ENCODE measurements around the gene MTMR3.

The MTMR3 gene

DNA sequence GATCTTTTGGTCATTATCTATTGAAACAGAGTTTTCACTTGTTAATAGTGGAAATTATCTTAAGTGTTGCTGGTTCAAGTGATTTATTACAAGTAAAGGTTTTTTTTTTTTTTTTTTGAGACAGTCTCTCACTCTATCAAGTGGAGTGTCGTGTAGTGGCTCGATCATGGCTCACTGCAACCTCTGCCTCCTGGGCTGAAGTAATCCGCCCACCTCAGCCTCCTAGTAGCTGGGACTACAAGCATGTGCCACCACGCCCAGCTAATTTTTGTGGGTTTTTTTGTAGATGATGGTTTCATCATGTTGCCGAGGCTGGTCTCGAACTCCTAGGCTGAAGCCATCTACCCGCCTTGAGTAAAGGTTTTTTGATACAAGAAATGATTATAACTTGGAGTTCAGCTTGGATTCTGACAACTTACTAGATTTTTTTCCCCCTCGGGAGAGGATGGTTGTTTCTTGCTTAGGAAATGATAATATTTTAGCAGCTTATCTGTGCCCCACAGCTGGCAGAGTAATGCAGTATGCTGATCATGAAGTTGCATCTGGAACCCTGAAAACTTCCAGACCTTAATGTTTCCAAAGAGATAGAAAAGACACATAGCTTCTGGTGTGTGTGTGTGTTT lies 68.9 kb downstream of the MTMR3 start:
- no peak; the same call in 1 of the 2 replicates for TF ChIP-seq GATA3 (IDR thresholded peaks at IDR 0.05; ENCODE audit: low read depth, low read length)

DNA sequence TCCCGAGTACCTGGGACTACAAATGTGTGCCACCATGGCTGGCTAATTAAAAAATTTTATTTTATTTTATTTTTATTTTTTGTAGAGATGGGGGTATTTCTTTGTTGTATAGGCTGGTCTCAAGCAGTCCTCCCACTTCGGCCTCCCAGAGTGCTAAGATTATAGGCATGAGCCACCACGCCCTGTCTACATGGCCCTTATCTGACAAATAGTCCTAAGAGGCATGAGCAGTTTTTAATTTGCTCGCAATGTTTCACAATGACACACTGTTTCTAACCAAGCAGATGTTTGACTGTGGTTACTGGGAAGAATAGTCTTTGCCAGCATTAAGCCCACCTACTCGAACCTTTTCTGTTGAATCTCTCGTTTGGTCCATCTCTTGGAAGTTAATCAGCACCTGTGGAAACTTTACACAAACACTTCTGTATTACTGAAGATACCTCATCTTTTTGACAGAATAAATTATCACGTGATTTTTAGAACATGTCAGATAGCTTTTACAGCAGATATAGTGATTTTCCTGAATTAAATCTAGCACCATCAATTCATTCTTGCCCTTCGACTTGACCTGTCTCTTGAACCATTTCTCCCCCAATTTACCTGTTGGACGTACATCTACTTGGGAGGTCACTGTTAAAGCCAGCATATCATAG lies 71.4 kb downstream of the MTMR3 start:
- TF ChIP-seq GATA2 (IDR thresholded peaks at IDR 0.05; ENCODE audit: low read depth, low read length) (no peak), GATA3 (IDR thresholded peaks at IDR 0.05; ENCODE audit: low read depth, low read length) (no peak)

GRCh38 chr22:29956680-29957079 lies 73.7 kb downstream of the MTMR3 start:
- TF ChIP-seq GATA2 (IDR thresholded peaks at IDR 0.05; ENCODE audit: low read depth, low read length) = no peak
- no peak for TF ChIP-seq GATA3 (IDR thresholded peaks at IDR 0.05; ENCODE audit: low read depth, low read length)

DNA sequence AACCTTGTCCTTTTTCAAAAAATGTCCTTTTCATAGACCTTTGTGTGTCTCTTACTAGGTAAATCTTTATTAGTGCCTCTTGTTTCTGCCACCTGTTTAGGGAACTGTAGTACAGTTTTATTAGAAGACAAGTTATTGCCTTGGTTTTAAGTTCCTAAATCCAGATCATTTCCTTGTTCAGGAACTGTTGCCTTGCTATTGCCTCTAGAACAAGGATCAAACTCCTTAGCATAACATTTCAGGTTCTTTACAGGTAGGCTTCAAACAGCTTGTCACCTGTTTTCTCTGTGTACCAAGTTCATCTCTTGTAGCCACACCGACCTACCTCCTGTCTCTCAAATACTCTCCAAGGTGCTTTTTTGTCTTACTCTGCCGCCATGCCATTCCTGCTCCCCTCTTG lies 75.2 kb downstream of the MTMR3 start:
- TF ChIP-seq GATA3 (IDR thresholded peaks at IDR 0.05; ENCODE audit: low read depth, low read length) = no peak
- TF ChIP-seq GATA2 (IDR thresholded peaks at IDR 0.05; ENCODE audit: low read depth, low read length) = no peak

GRCh38 chr22:29964776-29965175 lies 81.8 kb downstream of the MTMR3 start:
- TF ChIP-seq GATA3 (IDR thresholded peaks at IDR 0.05; ENCODE audit: low read depth, low read length) (no peak), GATA2 (IDR thresholded peaks at IDR 0.05; ENCODE audit: low read depth, low read length) (no peak)

- TF ChIP-seq GATA3 (IDR thresholded peaks at IDR 0.05; ENCODE audit: low read depth, low read length) = no peak
- TF ChIP-seq GATA2 (IDR thresholded peaks at IDR 0.05; ENCODE audit: low read depth, low read length) = no peak
Measured at GRCh38 chr22:29967461-29967860, 84.5 kb downstream of the MTMR3 start.

GRCh38 chr22:29971607-29972006 lies 88.6 kb downstream of the MTMR3 start:
- TF ChIP-seq GATA2 (IDR thresholded peaks at IDR 0.05; ENCODE audit: low read depth, low read length) (no peak), GATA3 (IDR thresholded peaks at IDR 0.05; ENCODE audit: low read depth, low read length) (no peak)

DNA sequence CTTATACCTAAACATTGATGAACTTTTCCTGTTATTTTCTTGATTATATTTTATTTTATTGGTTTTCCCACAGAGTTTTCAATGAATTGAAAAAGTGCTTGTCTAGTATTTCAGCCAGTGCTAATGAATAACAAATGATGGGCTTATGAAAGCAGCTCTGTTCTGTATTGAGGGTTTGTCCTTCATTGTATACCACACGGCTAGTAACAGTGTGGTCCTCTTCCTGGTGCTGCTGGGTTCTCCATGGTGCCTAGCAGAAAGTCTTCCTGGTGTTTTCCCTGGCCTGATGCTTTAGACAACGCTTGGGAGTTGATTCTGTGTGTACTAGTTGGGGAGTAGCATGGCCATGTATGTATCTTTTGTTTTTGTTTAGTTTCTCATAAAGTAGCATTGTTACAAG lies 89.1 kb downstream of the MTMR3 start:
- no peak for TF ChIP-seq GATA2 (IDR thresholded peaks at IDR 0.05; ENCODE audit: low read depth, low read length)
- TF ChIP-seq GATA3 (IDR thresholded peaks at IDR 0.05; ENCODE audit: low read depth, low read length) = no peak

GRCh38 chr22:29973269-29973668 lies 90.3 kb downstream of the MTMR3 start:
- TF ChIP-seq GATA2 (IDR thresholded peaks at IDR 0.05; ENCODE audit: low read depth, low read length) = no peak
- TF ChIP-seq GATA3 (IDR thresholded peaks at IDR 0.05; ENCODE audit: low read depth, low read length) = no peak

GRCh38 chr22:29975494-29975893 lies 92.5 kb downstream of the MTMR3 start:
- TF ChIP-seq GATA3 (IDR thresholded peaks at IDR 0.05; ENCODE audit: low read depth, low read length) (no peak), GATA2 (IDR thresholded peaks at IDR 0.05; ENCODE audit: low read depth, low read length) (no peak)

DNA sequence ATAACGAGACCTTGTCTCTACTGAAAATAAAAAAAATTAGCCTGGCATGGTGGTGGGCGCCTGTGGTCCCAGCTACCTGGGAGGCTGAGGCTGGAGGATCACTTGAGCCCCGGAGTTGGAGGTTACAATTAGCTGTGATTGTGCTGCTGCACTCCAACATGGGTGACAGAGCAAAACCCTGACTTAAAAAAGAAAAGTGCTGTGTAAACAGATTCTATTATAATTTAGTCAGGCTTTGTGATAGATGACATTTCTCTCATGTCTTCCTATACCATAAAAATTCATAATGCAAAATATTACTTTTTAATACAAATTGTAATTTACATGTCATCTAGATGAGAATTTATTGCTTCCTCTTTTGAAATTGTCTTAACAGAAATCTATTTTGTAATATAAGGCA lies 94.1 kb downstream of the MTMR3 start:
- TF ChIP-seq GATA2 (IDR thresholded peaks at IDR 0.05; ENCODE audit: low read depth, low read length) = no peak
- TF ChIP-seq GATA3 (IDR thresholded peaks at IDR 0.05; ENCODE audit: low read depth, low read length) = no peak

GRCh38 chr22:29979777-29980321 lies 96.9 kb downstream of the MTMR3 start:
- TF ChIP-seq GATA2 (IDR thresholded peaks at IDR 0.05; ENCODE audit: low read depth, low read length) = no peak
- no peak for TF ChIP-seq GATA3 (IDR thresholded peaks at IDR 0.05; ENCODE audit: low read depth, low read length)

DNA sequence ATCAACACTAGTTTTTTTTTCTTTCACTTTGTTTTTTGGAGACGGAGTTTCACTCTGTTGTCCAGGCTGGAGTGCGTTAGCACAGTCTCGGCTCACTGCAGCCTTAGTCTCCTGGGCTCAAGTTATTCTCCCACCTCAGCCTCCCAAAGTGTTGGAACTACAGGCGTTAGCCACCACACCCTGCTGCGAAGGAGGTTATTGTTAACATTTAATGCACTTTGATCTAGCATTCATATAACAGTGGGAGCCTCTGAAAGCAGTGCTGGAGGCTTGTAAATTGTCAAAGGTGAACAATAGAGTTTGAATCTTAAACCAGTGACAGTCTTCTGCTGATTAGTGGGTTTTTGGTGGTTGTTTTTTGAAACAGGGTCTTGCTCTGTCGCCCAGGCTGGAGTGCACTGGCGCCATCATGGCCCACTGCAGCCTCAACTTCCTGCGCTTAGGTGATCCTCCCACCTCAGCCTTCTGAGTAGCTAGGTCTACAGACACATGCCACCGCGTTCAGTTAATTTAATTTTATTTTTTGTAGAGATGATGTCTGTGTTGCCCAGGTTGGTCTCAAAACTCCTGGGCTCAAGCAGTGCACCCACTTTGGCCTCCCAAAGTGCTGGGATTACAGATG lies 100.4 kb downstream of the MTMR3 start:
- no peak for TF ChIP-seq GATA3 (IDR thresholded peaks at IDR 0.05; ENCODE audit: low read depth, low read length)
- TF ChIP-seq GATA2 (IDR thresholded peaks at IDR 0.05; ENCODE audit: low read depth, low read length) = no peak

DNA sequence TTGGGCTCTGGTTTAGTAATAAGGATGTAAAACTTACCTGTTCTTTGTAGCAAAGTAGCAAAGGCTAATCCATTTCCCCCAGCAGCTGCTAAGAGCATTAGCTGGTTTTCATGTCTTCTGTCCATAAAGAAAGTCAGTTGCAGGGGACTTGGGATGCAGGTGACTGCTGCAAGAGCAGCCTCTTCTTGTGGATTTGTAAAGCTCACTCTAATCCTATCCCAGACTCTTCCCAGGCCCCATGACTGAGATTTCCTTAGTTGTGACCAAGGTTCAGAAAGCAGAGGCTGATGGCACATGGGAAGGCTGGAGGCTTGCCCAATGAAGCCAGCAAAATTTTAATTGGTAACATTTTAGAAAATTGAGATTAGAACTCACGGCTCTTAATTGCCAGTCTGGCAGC lies 102.9 kb downstream of the MTMR3 start:
- TF ChIP-seq GATA2 (IDR thresholded peaks at IDR 0.05; ENCODE audit: low read depth, low read length) (no peak), GATA3 (IDR thresholded peaks at IDR 0.05; ENCODE audit: low read depth, low read length) (no peak)

DNA sequence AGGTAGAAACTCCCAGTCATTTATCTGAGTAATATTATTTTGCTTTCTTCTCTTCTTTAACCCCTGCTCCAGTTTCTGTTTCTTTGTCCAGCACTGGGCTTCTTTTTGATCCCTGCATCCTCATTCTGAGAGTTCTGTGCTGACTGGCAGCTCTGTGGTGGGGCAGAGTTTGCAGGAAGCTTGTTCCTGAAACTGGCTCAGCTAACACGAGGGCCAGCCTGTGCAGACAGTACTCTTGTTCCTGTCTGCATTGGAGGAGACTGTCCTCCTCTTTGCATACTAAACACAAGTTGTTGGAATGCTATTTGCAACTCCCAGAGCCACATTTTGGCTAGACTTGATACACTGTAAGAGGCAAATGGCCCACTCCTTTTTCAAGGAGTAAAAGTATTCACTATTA lies 104.2 kb downstream of the MTMR3 start:
- no peak for TF ChIP-seq GATA3 (IDR thresholded peaks at IDR 0.05; ENCODE audit: low read depth, low read length)
- TF ChIP-seq GATA2 (IDR thresholded peaks at IDR 0.05; ENCODE audit: low read depth, low read length) = no peak

Data from SH-SY5Y (cell line).